Liver (tissue), 9 donors: ENCODE data around the gene SNX3. TPM values are rescaled to one million over a fixed set of nuclear protein-coding genes. Genes with fewer than 3 reads are reported as not detected.

Experiments
- DNase-seq: peaks from one replicate; pipeline ENCODE4 v3.0.0-alpha.2; 2017; ENCODE audit warnings: low spot score
- H3K27ac ChIP-seq, 2 donors: one replicate each; pipeline ENCODE4 v1.7.0; 2013; ENCODE audit warnings: inconsistent platforms in 2 of 2, low read length in 2 of 2, control low read depth in 1 of 2, low read depth in 1 of 2, mild to moderate bottlenecking in 1 of 2
- H3K27me3 ChIP-seq, 4 donors: one replicate each; pipeline versions ENCODE4 v1.6.1 to v1.7.0; 2013; ENCODE audit warnings: low read length in 3 of 4, inconsistent platforms in 1 of 4, mild to moderate bottlenecking in 1 of 4, moderate library complexity in 1 of 4; ENCODE audit not compliant: control insufficient read depth in 4 of 4, insufficient read depth in 4 of 4
- H3K36me3 ChIP-seq, 4 donors: one replicate each; pipeline versions ENCODE4 v1.6.1 to v1.7.0; 2013; ENCODE audit warnings: low read length in 3 of 4, mild to moderate bottlenecking in 3 of 4, low read depth in 1 of 4, moderate library complexity in 1 of 4; ENCODE audit not compliant: control insufficient read depth in 4 of 4, insufficient read depth in 3 of 4
- H3K4me1 ChIP-seq, 4 donors: one replicate each; pipeline versions ENCODE4 v1.6.1 to v1.7.0; 2013; ENCODE audit warnings: low read length in 3 of 4, mild to moderate bottlenecking in 3 of 4, moderate library complexity in 1 of 4; ENCODE audit not compliant: control insufficient read depth in 4 of 4, insufficient read depth in 4 of 4
- H3K4me3 ChIP-seq, 3 donors: one replicate each; pipeline versions ENCODE4 v1.6.1 to v1.7.0; 2013; ENCODE audit warnings: low read length in 3 of 3, control low read depth in 1 of 3, low read depth in 1 of 3, mild to moderate bottlenecking in 1 of 3
- H3K9ac ChIP-seq, 2 donors: one replicate each; pipeline ENCODE4 v1.7.0; 2013; ENCODE audit warnings: low read length in 2 of 2, mild to moderate bottlenecking in 2 of 2, moderate library complexity in 2 of 2, control low read depth in 1 of 2, low read depth in 1 of 2
- H3K9me3 ChIP-seq, 4 donors: one replicate each; pipeline versions ENCODE4 v1.6.1 to v1.7.0; 2013; ENCODE audit warnings: low read length in 3 of 4; ENCODE audit not compliant: control insufficient read depth in 4 of 4
- EGR1 ChIP-seq, 2 donors: IDR thresholded peaks; 2 replicates each; pipeline ENCODE4 v1.6.1; 2016 to 2018; ENCODE audit warnings: antibody characterized with exemption in 2 of 2, low read depth in 2 of 2
- FOXA1 ChIP-seq: IDR thresholded peaks from 2 replicates; pipeline ENCODE4 v1.6.1; 2016; ENCODE audit warnings: antibody characterized with exemption
- FOXA2 ChIP-seq: IDR thresholded peaks from 2 replicates; pipeline ENCODE4 v1.6.1; 2016; ENCODE audit warnings: antibody characterized with exemption
- GABPA ChIP-seq, 2 donors: IDR thresholded peaks in 1 of 2; conservative IDR thresholded peaks in 1 of 2; 2 replicates each; pipeline ENCODE4 v1.6.1; 2016; ENCODE audit warnings: antibody characterized with exemption in 2 of 2, mild to moderate bottlenecking in 1 of 2, moderate library complexity in 1 of 2
- HNF4A ChIP-seq, 2 donors: conservative IDR thresholded peaks; 2 replicates each; pipeline ENCODE4 v1.6.1; 2016; ENCODE audit warnings: antibody characterized with exemption in 2 of 2, mild to moderate bottlenecking in 2 of 2
- HNF4G ChIP-seq: IDR thresholded peaks from 2 replicates; pipeline ENCODE4 v1.6.1; 2016; ENCODE audit warnings: antibody characterized with exemption
- JUND ChIP-seq, 2 donors: IDR thresholded peaks; 2 replicates each; pipeline ENCODE4 v1.6.1; 2016; ENCODE audit warnings: antibody characterized with exemption in 2 of 2
- NR2F2 ChIP-seq: IDR thresholded peaks from 2 replicates; pipeline ENCODE4 v1.6.1; 2016; ENCODE audit warnings: antibody characterized with exemption
- RAD21 ChIP-seq, 2 donors: IDR thresholded peaks; 2 replicates each; pipeline ENCODE4 v1.6.1; 2016; ENCODE audit warnings: antibody characterized with exemption in 2 of 2, mild to moderate bottlenecking in 2 of 2
- RXRA ChIP-seq, 2 donors: IDR thresholded peaks; 2 replicates each; pipeline ENCODE4 v1.6.1; 2017 to 2018; ENCODE audit warnings: antibody characterized with exemption in 2 of 2, mild to moderate bottlenecking in 1 of 2
- SP1 ChIP-seq: IDR thresholded peaks from 2 replicates; pipeline ENCODE4 v1.6.1; 2018; ENCODE audit warnings: antibody characterized with exemption, mild to moderate bottlenecking
- TAF1 ChIP-seq: conservative IDR thresholded peaks from 2 replicates; pipeline ENCODE4 v1.6.1; 2016; ENCODE audit warnings: antibody characterized with exemption, mild to moderate bottlenecking
- YY1 ChIP-seq: IDR thresholded peaks from 2 replicates; pipeline ENCODE4 v1.6.1; 2016; ENCODE audit warnings: antibody characterized with exemption, mild to moderate bottlenecking
- WGBS: extraction: QIAGEN DNeasy Blood & Tissue Kit; methylation state at CpG from one replicate; pipeline ENCODE4 v1.1.7; 2013; 5-methylcytosine and 5-hydroxymethylcytosine counted together
- polyA plus RNA-seq, 2 donors: library from polyadenylated mRNA; stranded (reverse) in 1 of 2; unstranded in 1 of 2; fragments of 200-250 nt in 1 of 2; fragments of >200 nt in 1 of 2; fragmentation: Nextera tagmentation in 1 of 2; extraction: Ambion mirVana in 1 of 2; gene quantifications; one replicate each; pipeline versions ENCODE4 v1.2.1 to v1.2.3, GENCODE V29; 2013 to 2015
- total RNA-seq, 2 donors: library from RNA; depleted of rRNA; stranded (reverse); fragments of >200 nt; gene quantifications; one replicate each; pipeline ENCODE4 v1.2.3, GENCODE V29; 2014
- TF ChIP-seq, protein P1 (sequence below): IDR thresholded peaks from 2 replicates; pipeline ENCODE4 v1.6.1; 2016; ENCODE audit warnings: antibody characterized with exemption
- TF ChIP-seq, protein P2 (sequence below): IDR thresholded peaks from 2 replicates; pipeline ENCODE4 v1.6.1; 2016; ENCODE audit warnings: antibody characterized with exemption, mild to moderate bottlenecking
- TF ChIP-seq, protein P3 (sequence below): IDR thresholded peaks from 2 replicates; pipeline ENCODE4 v1.6.1; 2016; ENCODE audit warnings: antibody characterized with exemption
- TF ChIP-seq, protein P4 (sequence below): IDR thresholded peaks from 2 replicates; pipeline ENCODE4 v1.6.1; 2016; ENCODE audit warnings: antibody characterized with exemption
- TF ChIP-seq, protein P5 (sequence below): fragments of 150-350 bp; IDR thresholded peaks from 2 replicates; pipeline ENCODE4 v1.5.1; 2017; ENCODE audit warnings: improper control_type of control experiment, low read depth, low read length; ENCODE audit not compliant: missing input control
- donor health status: healthy.
- donor health status: healthy.
- donor health status: healthy.
- donor health status: healthy.
- donor health status: healthy.

SNX3 gene
- total and polyA plus RNA-seq, 4 donors = 67.9 to 161 (median 111) TPM

DNA sequence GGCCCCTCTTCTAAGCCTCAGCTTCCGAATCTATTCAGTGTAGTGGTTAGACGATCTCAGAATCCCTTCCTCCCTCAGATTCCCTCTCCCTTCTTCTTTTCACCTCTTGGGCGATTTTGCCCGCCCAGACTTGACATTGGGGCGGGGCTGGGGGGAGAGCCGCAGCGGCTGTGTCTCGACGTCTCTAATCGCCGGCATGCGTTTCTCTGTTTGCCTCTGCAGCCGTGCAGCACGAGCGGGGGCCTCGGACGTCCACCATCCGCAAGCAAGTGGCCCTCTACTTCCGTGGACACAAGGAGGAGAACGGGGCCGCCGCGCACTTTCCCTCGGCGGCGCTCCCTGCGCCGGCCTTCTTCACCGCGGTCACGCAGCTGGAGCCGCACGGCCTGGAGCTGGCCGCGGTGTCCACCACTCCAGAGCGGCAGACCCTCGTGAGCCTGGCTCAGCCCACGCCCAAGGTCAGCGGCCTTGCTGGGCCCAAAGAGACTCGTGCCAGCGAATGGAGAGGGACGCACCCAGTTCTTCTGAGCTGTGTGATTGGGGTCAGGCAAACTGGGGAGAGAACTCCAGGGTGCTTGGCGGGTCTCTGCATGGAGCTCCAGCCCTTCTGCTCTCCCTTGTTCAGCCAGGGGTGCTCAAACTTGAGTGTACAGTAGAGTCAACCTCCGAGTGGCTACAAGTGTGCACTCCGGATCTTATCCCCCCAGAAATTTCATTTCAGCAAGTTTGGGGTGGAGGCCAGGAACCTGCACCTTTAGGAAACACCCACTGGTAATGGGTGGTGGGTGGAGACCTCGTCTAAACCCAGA, 84.4 kb downstream of the SNX3 start:
- peaks cover 0 to 28% (median 4%) of the 10 kb centered on the region in 4 donors for H3K27me3 ChIP-seq
- WGBS = 18% methylated on average over 46 of the region's 46 CpGs
- H3K36me3 ChIP-seq = no peaks in the 10 kb centered on the region
- DNase-seq = no peak
- peaks cover 0 to 4% (median 0%) of the 10 kb centered on the region in 4 donors for H3K9me3 ChIP-seq
- H3K4me1 ChIP-seq = peaks cover 5 to 17% (median 12%) of the 10 kb centered on the region in 4 donors
- H3K4me3 ChIP-seq = peak overlapping the region in 1 of 3 donors; percentile 32
- H3K27ac ChIP-seq = no peak overlapping the region
- no peak overlapping the region for H3K9ac ChIP-seq
- TF ChIP-seq RXRA (IDR thresholded peaks at IDR 0.05) (no peak), FOXA1 (no peak), EGR1 (IDR thresholded peaks at IDR 0.05; ENCODE audit: low read depth in 2 of 2) (no peak), TAF1 (no peak), FOXA2 (no peak), JUND (IDR thresholded peaks at IDR 0.05) (no peak), YY1 (no peak), HNF4A (conservative IDR thresholded peaks at IDR 0.05) (no peak), RAD21 (IDR thresholded peaks at IDR 0.05) (no peak), NR2F2 (no peak), HNF4G (no peak), GABPA (IDR thresholded peaks at IDR 0.05 in 1 of 2, conservative IDR thresholded peaks at IDR 0.05 in 1 of 2) (no peak), SP1 (no peak)
- TF ChIP-seq, protein P1, sequence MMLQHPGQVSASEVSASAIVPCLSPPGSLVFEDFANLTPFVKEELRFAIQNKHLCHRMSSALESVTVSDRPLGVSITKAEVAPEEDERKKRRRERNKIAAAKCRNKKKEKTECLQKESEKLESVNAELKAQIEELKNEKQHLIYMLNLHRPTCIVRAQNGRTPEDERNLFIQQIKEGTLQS = no peak
- TF ChIP-seq, protein P2, sequence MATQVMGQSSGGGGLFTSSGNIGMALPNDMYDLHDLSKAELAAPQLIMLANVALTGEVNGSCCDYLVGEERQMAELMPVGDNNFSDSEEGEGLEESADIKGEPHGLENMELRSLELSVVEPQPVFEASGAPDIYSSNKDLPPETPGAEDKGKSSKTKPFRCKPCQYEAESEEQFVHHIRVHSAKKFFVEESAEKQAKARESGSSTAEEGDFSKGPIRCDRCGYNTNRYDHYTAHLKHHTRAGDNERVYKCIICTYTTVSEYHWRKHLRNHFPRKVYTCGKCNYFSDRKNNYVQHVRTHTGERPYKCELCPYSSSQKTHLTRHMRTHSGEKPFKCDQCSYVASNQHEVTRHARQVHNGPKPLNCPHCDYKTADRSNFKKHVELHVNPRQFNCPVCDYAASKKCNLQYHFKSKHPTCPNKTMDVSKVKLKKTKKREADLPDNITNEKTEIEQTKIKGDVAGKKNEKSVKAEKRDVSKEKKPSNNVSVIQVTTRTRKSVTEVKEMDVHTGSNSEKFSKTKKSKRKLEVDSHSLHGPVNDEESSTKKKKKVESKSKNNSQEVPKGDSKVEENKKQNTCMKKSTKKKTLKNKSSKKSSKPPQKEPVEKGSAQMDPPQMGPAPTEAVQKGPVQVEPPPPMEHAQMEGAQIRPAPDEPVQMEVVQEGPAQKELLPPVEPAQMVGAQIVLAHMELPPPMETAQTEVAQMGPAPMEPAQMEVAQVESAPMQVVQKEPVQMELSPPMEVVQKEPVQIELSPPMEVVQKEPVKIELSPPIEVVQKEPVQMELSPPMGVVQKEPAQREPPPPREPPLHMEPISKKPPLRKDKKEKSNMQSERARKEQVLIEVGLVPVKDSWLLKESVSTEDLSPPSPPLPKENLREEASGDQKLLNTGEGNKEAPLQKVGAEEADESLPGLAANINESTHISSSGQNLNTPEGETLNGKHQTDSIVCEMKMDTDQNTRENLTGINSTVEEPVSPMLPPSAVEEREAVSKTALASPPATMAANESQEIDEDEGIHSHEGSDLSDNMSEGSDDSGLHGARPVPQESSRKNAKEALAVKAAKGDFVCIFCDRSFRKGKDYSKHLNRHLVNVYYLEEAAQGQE = no peak
- TF ChIP-seq, protein P3, sequence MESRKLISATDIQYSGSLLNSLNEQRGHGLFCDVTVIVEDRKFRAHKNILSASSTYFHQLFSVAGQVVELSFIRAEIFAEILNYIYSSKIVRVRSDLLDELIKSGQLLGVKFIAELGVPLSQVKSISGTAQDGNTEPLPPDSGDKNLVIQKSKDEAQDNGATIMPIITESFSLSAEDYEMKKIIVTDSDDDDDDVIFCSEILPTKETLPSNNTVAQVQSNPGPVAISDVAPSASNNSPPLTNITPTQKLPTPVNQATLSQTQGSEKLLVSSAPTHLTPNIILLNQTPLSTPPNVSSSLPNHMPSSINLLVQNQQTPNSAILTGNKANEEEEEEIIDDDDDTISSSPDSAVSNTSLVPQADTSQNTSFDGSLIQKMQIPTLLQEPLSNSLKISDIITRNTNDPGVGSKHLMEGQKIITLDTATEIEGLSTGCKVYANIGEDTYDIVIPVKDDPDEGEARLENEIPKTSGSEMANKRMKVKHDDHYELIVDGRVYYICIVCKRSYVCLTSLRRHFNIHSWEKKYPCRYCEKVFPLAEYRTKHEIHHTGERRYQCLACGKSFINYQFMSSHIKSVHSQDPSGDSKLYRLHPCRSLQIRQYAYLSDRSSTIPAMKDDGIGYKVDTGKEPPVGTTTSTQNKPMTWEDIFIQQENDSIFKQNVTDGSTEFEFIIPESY = no peak
- TF ChIP-seq, protein P4, sequence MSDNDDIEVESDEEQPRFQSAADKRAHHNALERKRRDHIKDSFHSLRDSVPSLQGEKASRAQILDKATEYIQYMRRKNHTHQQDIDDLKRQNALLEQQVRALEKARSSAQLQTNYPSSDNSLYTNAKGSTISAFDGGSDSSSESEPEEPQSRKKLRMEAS = no peak
- TF ChIP-seq, protein P5, sequence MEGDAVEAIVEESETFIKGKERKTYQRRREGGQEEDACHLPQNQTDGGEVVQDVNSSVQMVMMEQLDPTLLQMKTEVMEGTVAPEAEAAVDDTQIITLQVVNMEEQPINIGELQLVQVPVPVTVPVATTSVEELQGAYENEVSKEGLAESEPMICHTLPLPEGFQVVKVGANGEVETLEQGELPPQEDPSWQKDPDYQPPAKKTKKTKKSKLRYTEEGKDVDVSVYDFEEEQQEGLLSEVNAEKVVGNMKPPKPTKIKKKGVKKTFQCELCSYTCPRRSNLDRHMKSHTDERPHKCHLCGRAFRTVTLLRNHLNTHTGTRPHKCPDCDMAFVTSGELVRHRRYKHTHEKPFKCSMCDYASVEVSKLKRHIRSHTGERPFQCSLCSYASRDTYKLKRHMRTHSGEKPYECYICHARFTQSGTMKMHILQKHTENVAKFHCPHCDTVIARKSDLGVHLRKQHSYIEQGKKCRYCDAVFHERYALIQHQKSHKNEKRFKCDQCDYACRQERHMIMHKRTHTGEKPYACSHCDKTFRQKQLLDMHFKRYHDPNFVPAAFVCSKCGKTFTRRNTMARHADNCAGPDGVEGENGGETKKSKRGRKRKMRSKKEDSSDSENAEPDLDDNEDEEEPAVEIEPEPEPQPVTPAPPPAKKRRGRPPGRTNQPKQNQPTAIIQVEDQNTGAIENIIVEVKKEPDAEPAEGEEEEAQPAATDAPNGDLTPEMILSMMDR = no peak
